PC-9 (cell line): ENCODE measurements around the gene INVS.

Experiments used
- EZH2 ChIP-seq: fragments of 200-600 bp; sonication (generic); IDR thresholded peaks from 2 replicates; pipeline ENCODE4 v1.8.0; 2017; ENCODE audit warnings: antibody characterized with exemption, low read depth
- TF ChIP-seq, protein P1 (sequence below): fragments of 200-600 bp; sonication (generic); conservative IDR thresholded peaks from 2 replicates; pipeline ENCODE4 v1.6.1; 2017; ENCODE audit warnings: mixed run types, antibody characterized with exemption, mild to moderate bottlenecking, moderate library complexity

DNA sequence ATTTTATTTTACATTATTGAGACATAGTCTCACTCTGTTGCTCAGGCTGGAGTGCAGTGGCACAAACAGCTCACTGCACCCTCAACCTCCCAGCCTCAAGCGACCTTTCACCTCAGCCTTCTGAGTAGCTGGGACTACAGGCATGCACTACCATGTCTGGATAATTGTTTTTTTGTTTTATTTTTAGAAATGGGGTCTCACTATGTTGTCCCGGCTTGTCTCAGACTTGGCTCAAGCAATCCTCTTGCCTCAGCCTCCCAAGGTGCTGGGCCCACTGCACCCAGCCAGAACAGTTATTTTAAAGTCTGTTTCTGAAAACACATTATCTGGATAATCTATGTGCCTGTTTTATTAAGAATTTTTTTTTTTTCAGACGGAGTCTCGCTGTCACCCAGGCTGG is 191.7 kb downstream of the INVS start:
- TF ChIP-seq, protein P1, sequence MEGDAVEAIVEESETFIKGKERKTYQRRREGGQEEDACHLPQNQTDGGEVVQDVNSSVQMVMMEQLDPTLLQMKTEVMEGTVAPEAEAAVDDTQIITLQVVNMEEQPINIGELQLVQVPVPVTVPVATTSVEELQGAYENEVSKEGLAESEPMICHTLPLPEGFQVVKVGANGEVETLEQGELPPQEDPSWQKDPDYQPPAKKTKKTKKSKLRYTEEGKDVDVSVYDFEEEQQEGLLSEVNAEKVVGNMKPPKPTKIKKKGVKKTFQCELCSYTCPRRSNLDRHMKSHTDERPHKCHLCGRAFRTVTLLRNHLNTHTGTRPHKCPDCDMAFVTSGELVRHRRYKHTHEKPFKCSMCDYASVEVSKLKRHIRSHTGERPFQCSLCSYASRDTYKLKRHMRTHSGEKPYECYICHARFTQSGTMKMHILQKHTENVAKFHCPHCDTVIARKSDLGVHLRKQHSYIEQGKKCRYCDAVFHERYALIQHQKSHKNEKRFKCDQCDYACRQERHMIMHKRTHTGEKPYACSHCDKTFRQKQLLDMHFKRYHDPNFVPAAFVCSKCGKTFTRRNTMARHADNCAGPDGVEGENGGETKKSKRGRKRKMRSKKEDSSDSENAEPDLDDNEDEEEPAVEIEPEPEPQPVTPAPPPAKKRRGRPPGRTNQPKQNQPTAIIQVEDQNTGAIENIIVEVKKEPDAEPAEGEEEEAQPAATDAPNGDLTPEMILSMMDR, result no peak
- TF ChIP-seq EZH2, result no peak
